ENCODE results near the gene DOCK11.

DNA sequence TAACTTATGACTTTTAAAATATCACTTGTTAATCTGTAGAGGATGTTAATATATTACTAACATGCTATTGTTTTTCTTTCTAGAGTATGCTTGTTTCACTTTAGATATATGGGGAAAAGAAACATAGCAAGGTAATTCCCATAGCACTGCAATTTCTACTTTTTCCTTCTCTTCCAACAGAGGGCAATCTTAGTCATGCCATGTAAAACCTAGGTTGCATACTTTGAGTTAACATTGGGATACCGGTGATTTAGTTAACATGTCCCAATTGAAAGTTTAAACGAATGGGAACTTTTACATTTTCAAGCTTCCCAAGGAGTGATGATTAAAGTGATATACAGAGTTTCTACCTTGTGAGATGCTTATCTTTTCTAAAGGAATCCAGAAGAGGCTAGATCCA is 142.4 kb downstream of the DOCK11 start:
- TF ChIP-seq, protein P1, sequence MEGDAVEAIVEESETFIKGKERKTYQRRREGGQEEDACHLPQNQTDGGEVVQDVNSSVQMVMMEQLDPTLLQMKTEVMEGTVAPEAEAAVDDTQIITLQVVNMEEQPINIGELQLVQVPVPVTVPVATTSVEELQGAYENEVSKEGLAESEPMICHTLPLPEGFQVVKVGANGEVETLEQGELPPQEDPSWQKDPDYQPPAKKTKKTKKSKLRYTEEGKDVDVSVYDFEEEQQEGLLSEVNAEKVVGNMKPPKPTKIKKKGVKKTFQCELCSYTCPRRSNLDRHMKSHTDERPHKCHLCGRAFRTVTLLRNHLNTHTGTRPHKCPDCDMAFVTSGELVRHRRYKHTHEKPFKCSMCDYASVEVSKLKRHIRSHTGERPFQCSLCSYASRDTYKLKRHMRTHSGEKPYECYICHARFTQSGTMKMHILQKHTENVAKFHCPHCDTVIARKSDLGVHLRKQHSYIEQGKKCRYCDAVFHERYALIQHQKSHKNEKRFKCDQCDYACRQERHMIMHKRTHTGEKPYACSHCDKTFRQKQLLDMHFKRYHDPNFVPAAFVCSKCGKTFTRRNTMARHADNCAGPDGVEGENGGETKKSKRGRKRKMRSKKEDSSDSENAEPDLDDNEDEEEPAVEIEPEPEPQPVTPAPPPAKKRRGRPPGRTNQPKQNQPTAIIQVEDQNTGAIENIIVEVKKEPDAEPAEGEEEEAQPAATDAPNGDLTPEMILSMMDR (conservative IDR thresholded peaks at IDR 0.05; ENCODE audit: low read length) = no peak
- TF ChIP-seq EZH2phosphoT487 (IDR thresholded peaks at IDR 0.05; ENCODE audit: borderline replicate concordance, low read depth, low read length) = no peak
